ENCODE data around the gene GNA12. TPM values are rescaled to one million over a fixed set of nuclear protein-coding genes. Genes with fewer than 3 reads are reported as not detected.

GNA12 gene
- total and polyA plus RNA-seq, 2 of the 4 experiments (the other 2 are of a cell fraction): 14.3 to 93.9 TPM

DNA sequence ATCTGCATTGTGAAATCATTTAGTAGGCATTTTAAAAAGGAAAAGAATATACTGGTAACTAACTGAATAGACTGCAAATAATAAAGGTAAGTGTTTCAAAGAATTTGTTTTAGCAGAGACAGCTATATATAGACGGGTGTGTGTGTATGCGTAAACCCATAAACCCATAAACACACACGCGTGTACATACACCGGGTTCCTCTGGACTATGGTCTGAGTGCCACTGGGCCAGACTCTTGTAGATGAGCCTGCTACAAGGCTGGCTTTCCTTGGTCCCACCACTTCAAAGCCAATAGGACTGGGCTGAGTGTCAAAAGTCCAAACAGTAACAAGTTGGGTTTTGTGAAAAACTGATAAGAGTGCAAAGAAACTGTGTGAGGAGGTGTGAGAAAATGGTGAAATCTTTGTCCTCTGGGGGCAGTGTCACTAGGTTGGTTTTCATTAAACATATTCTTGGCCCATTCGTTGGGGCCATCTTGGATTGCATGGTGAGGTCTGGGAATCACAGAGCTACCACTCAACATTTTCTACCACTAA is 39.8 kb downstream of the GNA12 start:
- ChIA-PET POLR2A (ENCODE audit: unreplicated experiment) (interaction anchor here (0.6 to 0.7 kb wide), 2 partner anchors 18 to 41 kb away, joined by 3 read pairs; no protein-coding TSS in a partner anchor), CTCF (interaction anchor here (1.2 to 1.3 kb wide), 2 partner anchors 16 to 44 kb away, joined by 3 to 5 read pairs; no protein-coding TSS in a partner anchor)
- Histone ChIP-seq H3K4me2 (ENCODE audit: low read depth, low read length) (no peak overlapping the region), H3K18ac (ENCODE audit: low read depth, low read length) (peak overlapping the region; percentile 52; the same call in 1 of the 2 replicates), H3K9ac (ENCODE audit: low read depth, low read length) (no peak overlapping the region), H2AK5ac (ENCODE audit: low read depth, low read length) (peak overlapping the region; percentile 80; the same call in 1 of the 2 replicates), H4K5ac (ENCODE audit: low read depth, low read length) (peak overlapping the region; percentile 73), H2BK15ac (ENCODE audit: low read depth, low read length) (peak overlapping the region; percentile 19; the same call in 2 of the 3 replicates), H2AK9ac (replicated peaks; ENCODE audit: low read depth, low read length, poor library complexity) (no peak overlapping the region), H2BK5ac (ENCODE audit: low read depth, low read length, poor library complexity, severe bottlenecking) (peak overlapping the region; percentile 94), H3K36me3 (ENCODE audit: control insufficient read depth, insufficient read depth, low read length) (no peaks in the 10 kb centered on the region), H4K8ac (ENCODE audit: low read depth in 2 of 2, low read length in 2 of 2) (peak overlapping the region; percentile 7 to 96; a peak in 3 of 4 replicates), H4K20me1 (ENCODE audit: insufficient read depth, low read length) (0 out of 2 replicates have a peak, but pooled peaks cover 8% of the 10 kb centered on the region), H2AFZ (replicated peaks; ENCODE audit: low read length, poor library complexity) (no peak overlapping the region), H3K27me3 (ENCODE audit: control insufficient read depth, insufficient read depth, low read length) (no peaks in the 10 kb centered on the region), H3K9me3 (ENCODE audit: control insufficient read depth, insufficient read depth, low read length) (no peaks in the 10 kb centered on the region), H2BK120ac (ENCODE audit: low read depth, low read length) (peak overlapping the region; percentile 94), H3K4me1 (ENCODE audit: control insufficient read depth, insufficient read depth, low read length) (peaks cover 36% of the 10 kb centered on the region), H3K23ac (ENCODE audit: low read depth, low read length) (peak overlapping the region; percentile 94), H3K14ac (replicated peaks; ENCODE audit: low read depth, low read length) (peak overlapping the region; percentile 97), H3K4ac (ENCODE audit: low read depth, low read length) (peak overlapping the region; percentile 99), H2BK20ac (ENCODE audit: low read depth, low read length) (peak overlapping the region; percentile 60; the same call in 1 of the 2 replicates), H3K27ac (ENCODE audit: insufficient read depth, low read length) (peak overlapping the region; percentile 97; the same call in 1 of the 2 replicates), H3K4me3 (ENCODE audit: insufficient read depth, low read depth, low read length) (no peak overlapping the region), H3K9me1 (ENCODE audit: insufficient read depth, low read length) (peaks cover 46% of the 10 kb centered on the region), H4K91ac (ENCODE audit: insufficient read depth, low read depth, low read length) (peak overlapping the region; percentile 67; the same call in 1 of the 2 replicates), H3K79me1 (ENCODE audit: low read depth in 1 of 2, low read length in 2 of 2) (peaks cover 55 to 80% of the 10 kb centered on the region in 2 experiments), H3K56ac (ENCODE audit: extremely low read depth, insufficient read depth, low read length) (peak overlapping the region; percentile 97; the same call in 1 of the 2 replicates)
- no TSS peak for BruUV-seq (replicated peaks)
- TF ChIP-seq MXI1 (IDR thresholded peaks at IDR 0.05; ENCODE audit: borderline replicate concordance, low read depth, low read length): no peak
- no peak for TF ChIP-seq POLR2A (IDR thresholded peaks at IDR 0.05; ENCODE audit: low read depth, low read length)
- TF ChIP-seq, protein P1, sequence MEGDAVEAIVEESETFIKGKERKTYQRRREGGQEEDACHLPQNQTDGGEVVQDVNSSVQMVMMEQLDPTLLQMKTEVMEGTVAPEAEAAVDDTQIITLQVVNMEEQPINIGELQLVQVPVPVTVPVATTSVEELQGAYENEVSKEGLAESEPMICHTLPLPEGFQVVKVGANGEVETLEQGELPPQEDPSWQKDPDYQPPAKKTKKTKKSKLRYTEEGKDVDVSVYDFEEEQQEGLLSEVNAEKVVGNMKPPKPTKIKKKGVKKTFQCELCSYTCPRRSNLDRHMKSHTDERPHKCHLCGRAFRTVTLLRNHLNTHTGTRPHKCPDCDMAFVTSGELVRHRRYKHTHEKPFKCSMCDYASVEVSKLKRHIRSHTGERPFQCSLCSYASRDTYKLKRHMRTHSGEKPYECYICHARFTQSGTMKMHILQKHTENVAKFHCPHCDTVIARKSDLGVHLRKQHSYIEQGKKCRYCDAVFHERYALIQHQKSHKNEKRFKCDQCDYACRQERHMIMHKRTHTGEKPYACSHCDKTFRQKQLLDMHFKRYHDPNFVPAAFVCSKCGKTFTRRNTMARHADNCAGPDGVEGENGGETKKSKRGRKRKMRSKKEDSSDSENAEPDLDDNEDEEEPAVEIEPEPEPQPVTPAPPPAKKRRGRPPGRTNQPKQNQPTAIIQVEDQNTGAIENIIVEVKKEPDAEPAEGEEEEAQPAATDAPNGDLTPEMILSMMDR (conservative IDR thresholded peaks at IDR 0.05; ENCODE audit: low read depth, low read length): 0 out of 2 replicates have a peak, but pooled peaks have one; percentile 4
- no CpG with 5 or more reads among the region's 6 CpGs for WGBS, 2 experiments (ENCODE audit: extremely low coverage in 2 of 2, insufficient read length in 1 of 2)
- in situ Hi-C loops (cut with MboI; ENCODE audit: low sequenced_read_pairs): no loop called here
- no peak for DNase-seq
- dilution Hi-C loops (cut with HindIII; ENCODE audit: low sequenced_read_pairs, unreplicated experiment): no loop called here
- intact Hi-C loops (cut with micrococcal nuclease): no loop called here
- ATAC-seq (ENCODE audit: low read depth): no peak

All from IMR-90 (cell line).